Measurements from ENCODE around the gene KLRF2.

DNA sequence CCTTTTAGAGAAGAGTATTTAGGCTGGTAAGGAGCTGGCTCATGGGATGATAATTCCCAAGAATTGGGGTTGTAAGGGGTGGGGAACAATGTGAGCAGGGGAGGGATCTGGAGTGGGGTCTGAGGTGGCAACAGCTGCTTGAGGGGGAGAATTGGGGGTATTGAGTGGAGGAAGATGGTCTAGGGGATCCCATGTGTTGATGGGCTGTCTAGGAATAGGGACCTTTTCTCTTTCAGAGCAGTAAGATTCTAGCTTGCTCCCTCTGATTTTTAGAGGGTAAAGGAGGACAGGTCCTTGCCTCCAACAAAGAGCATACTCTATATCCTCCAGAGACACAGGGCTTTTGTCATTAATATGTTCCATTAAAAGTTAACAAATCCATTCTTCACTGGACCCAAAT is 28.4 kb downstream of the KLRF2 start:
- TF ChIP-seq SPI1 (IDR thresholded peaks at IDR 0.05; ENCODE audit: borderline replicate concordance, low read depth) (no peak), POLR2AphosphoS5 (IDR thresholded peaks at IDR 0.05; ENCODE audit: low read depth) (no peak)
- TF ChIP-seq, protein P1, sequence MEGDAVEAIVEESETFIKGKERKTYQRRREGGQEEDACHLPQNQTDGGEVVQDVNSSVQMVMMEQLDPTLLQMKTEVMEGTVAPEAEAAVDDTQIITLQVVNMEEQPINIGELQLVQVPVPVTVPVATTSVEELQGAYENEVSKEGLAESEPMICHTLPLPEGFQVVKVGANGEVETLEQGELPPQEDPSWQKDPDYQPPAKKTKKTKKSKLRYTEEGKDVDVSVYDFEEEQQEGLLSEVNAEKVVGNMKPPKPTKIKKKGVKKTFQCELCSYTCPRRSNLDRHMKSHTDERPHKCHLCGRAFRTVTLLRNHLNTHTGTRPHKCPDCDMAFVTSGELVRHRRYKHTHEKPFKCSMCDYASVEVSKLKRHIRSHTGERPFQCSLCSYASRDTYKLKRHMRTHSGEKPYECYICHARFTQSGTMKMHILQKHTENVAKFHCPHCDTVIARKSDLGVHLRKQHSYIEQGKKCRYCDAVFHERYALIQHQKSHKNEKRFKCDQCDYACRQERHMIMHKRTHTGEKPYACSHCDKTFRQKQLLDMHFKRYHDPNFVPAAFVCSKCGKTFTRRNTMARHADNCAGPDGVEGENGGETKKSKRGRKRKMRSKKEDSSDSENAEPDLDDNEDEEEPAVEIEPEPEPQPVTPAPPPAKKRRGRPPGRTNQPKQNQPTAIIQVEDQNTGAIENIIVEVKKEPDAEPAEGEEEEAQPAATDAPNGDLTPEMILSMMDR (IDR thresholded peaks at IDR 0.05; ENCODE audit: insufficient read depth, low read length): no peak
- TF ChIP-seq, protein P2, sequence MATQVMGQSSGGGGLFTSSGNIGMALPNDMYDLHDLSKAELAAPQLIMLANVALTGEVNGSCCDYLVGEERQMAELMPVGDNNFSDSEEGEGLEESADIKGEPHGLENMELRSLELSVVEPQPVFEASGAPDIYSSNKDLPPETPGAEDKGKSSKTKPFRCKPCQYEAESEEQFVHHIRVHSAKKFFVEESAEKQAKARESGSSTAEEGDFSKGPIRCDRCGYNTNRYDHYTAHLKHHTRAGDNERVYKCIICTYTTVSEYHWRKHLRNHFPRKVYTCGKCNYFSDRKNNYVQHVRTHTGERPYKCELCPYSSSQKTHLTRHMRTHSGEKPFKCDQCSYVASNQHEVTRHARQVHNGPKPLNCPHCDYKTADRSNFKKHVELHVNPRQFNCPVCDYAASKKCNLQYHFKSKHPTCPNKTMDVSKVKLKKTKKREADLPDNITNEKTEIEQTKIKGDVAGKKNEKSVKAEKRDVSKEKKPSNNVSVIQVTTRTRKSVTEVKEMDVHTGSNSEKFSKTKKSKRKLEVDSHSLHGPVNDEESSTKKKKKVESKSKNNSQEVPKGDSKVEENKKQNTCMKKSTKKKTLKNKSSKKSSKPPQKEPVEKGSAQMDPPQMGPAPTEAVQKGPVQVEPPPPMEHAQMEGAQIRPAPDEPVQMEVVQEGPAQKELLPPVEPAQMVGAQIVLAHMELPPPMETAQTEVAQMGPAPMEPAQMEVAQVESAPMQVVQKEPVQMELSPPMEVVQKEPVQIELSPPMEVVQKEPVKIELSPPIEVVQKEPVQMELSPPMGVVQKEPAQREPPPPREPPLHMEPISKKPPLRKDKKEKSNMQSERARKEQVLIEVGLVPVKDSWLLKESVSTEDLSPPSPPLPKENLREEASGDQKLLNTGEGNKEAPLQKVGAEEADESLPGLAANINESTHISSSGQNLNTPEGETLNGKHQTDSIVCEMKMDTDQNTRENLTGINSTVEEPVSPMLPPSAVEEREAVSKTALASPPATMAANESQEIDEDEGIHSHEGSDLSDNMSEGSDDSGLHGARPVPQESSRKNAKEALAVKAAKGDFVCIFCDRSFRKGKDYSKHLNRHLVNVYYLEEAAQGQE (IDR thresholded peaks at IDR 0.05; ENCODE audit: insufficient replicate concordance, low read depth): no peak

Data from HL-60 (cell line).